RWPE1 (cell line): ENCODE measurements around the gene PALD1.

Source experiments
- CTCF ChIA-PET: fragments of 350-600 bp; sonication (Branson Sonifier 250); formaldehyde crosslinking; extraction: SDS; loops from one replicate; lab custom pipeline; 2021; lab: Yijun Ruan, JAX
- POLR2A ChIA-PET: fragments of 400-600 bp; formaldehyde crosslinking; extraction: SDS; loops from one replicate; lab custom pipeline; 2020; ENCODE audit warnings: antibody characterized with exemption; ENCODE audit not compliant: low non-redundant PET; lab: Yijun Ruan, JAX
- DNase-seq: peaks from one replicate; pipeline ENCODE4 v3.0.0; 2012; ENCODE audit warnings: low spot score
- H3K27ac ChIP-seq: fragments of 450-650 bp; 2 replicates; pipeline ENCODE4 v1.5.1; 2017
- CTCF ChIP-seq: fragments of 450-650 bp; conservative IDR thresholded peaks from 2 replicates; pipeline ENCODE4 v1.5.1; 2017; ENCODE audit warnings: low read depth, mild to moderate bottlenecking

PALD1 gene

GRCh38 chr10:70596860-70597809 is 118.6 kb downstream of the PALD1 start:
- TF ChIP-seq CTCF = no peak
- POLR2A ChIA-PET = interaction anchor here (0.6 kb wide), 1 partner anchor 193 kb away, joined by 5 read pairs; the partner anchor contains the start of gene EIF4EBP2
- peak; percentile 34 for DNase-seq
- CTCF ChIA-PET = interaction anchor here (0.6 kb wide), 1 partner anchor 170 kb away, joined by 4 read pairs; no protein-coding TSS in a partner anchor
- no peak overlapping the region for H3K27ac ChIP-seq

GRCh38 chr10:70597856-70598815 is 119.6 kb downstream of the PALD1 start:
- DNase-seq = no peak
- POLR2A ChIA-PET = interaction anchor here (0.6 kb wide), 1 partner anchor 194 kb away, joined by 5 read pairs; the partner anchor contains the start of gene EIF4EBP2
- CTCF ChIA-PET = interaction anchor here (0.6 kb wide), 2 partner anchors 39 to 171 kb away, joined by 4 to 5 read pairs; no protein-coding TSS in a partner anchor
- H3K27ac ChIP-seq = no peak overlapping the region
- no peak for TF ChIP-seq CTCF

- H3K27ac ChIP-seq = no peak overlapping the region
- ChIA-PET POLR2A (no interaction called here), CTCF (interaction anchor here (0.6 kb wide), 1 partner anchor 40 kb away, joined by 5 read pairs; no protein-coding TSS in a partner anchor)
- no peak for TF ChIP-seq CTCF
- DNase-seq = no peak
Observed at GRCh38 chr10:70598857-70599295, 120.3 kb downstream of the PALD1 start.

GRCh38 chr10:70599319-70599718 is 120.8 kb downstream of the PALD1 start:
- POLR2A ChIA-PET = no interaction called here
- CTCF ChIA-PET = no interaction called here
- H3K27ac ChIP-seq = no peak overlapping the region
- no peak for TF ChIP-seq CTCF
- no peak for DNase-seq

GRCh38 chr10:70599791-70600190 is 121.2 kb downstream of the PALD1 start:
- TF ChIP-seq CTCF = no peak
- DNase-seq = no peak
- no peak overlapping the region for H3K27ac ChIP-seq
- POLR2A ChIA-PET = no interaction called here
- CTCF ChIA-PET = no interaction called here
